Measurements from ENCODE around the gene ZNF433. TPM values are rescaled to one million over a fixed set of nuclear protein-coding genes. Genes with fewer than 3 reads are reported as not detected.
A peak's percentile ranks its signal among the peaks of the same experiment; 100 is the strongest.

Gene ZNF433
- total and polyA plus RNA-seq, 10 of the 15 experiments (the other 5 are each of a cell fraction or from before 2014, with no cell fraction given) = 0.79 to 2.9 (median 1.7) TPM

- in situ Hi-C loops (cut with MboI) = no loop called here
- Histone ChIP-seq H2AFZ (ENCODE audit: control insufficient read depth, low read depth, low read length) (no peak overlapping the region), H3K9me3 (replicated peaks; ENCODE audit: control insufficient read depth, insufficient read depth, low read length) (no peaks in the 10 kb centered on the region; the same call in 2 of the 3 replicates), H3K36me3 (ENCODE audit: control insufficient read depth in 2 of 2, insufficient read depth in 2 of 2, low read length in 1 of 2) (no peaks in the 10 kb centered on the region; a peak in 2 of 4 replicates), H3K27me3 (replicated peaks in 1 of 2; ENCODE audit: control insufficient read depth in 2 of 2, insufficient read depth in 2 of 2, low read length in 1 of 2) (no peaks in the 10 kb centered on the region), H3K79me2 (ENCODE audit: control insufficient read depth, insufficient read depth, low read length) (peaks cover 20% of the 10 kb centered on the region), H3K9ac (ENCODE audit: control insufficient read depth, insufficient read depth, low read length) (no peak overlapping the region), H3K4me3 (no peak overlapping the region), H3K4me1 (ENCODE audit: control insufficient read depth, insufficient read depth, low read length) (no peaks in the 10 kb centered on the region), H3K4me2 (ENCODE audit: control insufficient read depth, insufficient read depth) (peak overlapping the region; percentile 87; the same call in 1 of the 2 replicates), H4K20me1 (ENCODE audit: control insufficient read depth, insufficient read depth) (no peaks in the 10 kb centered on the region), H3K27ac (ENCODE audit: control insufficient read depth, insufficient read depth) (peak overlapping the region; percentile 82; the same call in 1 of the 2 replicates)
- SMC1A ChIA-PET (ENCODE audit: uncharacterized antibody, unreplicated experiment) = interaction anchor here (0.8 to 10.5 kb wide), 9 partner anchors 10 to 191 kb away, joined by 3 to 133 read pairs (median 13); partner anchors contain the start of genes ZNF20, ZNF491, ZNF700 and ZNF763
- intact Hi-C loops (cut with micrococcal nuclease; ENCODE audit: unreplicated experiment) = loop anchor here (2.0 kb wide), 1 partner anchor 64 kb away; the partner anchor contains the start of gene ZNF878
- RAD21 ChIA-PET (ENCODE audit: unreplicated experiment) = interaction anchor here (1.0 to 9.2 kb wide), 17 partner anchors 9 to 429 kb away, joined by 3 to 105 read pairs (median 5); partner anchors contain the start of genes ZNF20, ZNF491, ZNF563 and ZNF700
- CTCF ChIA-PET = interaction anchor here (0.6 to 12.9 kb wide), 24 partner anchors 11 to 809 kb away, joined by 3 to 181 read pairs (median 7); partner anchors contain the start of genes ZNF20, ZNF433, ZNF491 and ZNF700
- FAIRE-seq (no peak), DNase-seq (ENCODE audit: low read depth, low spot score) (no peak), ATAC-seq (no peak)
- BruUV-seq (replicated peaks) = no TSS peak
- 59% methylated on average over 9 of the region's 9 CpGs for WGBS (ENCODE audit: insufficient coverage, insufficient replicate concordance, low lambda C conversion rate, missing lambda C conversion rate)
- TF ChIP-seq, protein P1, sequence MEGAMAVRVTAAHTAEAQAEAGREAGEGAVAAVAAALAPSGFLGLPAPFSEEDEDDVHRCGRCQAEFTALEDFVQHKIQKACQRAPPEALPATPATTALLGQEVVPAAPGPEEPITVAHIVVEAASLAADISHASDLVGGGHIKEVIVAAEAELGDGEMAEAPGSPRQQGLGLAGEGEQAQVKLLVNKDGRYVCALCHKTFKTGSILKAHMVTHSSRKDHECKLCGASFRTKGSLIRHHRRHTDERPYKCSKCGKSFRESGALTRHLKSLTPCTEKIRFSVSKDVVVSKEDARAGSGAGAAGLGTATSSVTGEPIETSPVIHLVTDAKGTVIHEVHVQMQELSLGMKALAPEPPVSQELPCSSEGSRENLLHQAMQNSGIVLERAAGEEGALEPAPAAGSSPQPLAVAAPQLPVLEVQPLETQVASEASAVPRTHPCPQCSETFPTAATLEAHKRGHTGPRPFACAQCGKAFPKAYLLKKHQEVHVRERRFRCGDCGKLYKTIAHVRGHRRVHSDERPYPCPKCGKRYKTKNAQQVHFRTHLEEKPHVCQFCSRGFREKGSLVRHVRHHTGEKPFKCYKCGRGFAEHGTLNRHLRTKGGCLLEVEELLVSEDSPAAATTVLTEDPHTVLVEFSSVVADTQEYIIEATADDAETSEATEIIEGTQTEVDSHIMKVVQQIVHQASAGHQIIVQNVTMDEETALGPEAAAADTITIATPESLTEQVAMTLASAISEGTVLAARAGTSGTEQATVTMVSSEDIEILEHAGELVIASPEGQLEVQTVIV (IDR thresholded peaks at IDR 0.05; ENCODE audit: borderline replicate concordance, partially characterized antibody) = no peak
- TF ChIP-seq ZBED1 (IDR thresholded peaks at IDR 0.05; ENCODE audit: borderline replicate concordance) (no peak), PML (IDR thresholded peaks at IDR 0.05; ENCODE audit: low read length) (no peak), CREB1 (IDR thresholded peaks at IDR 0.05; ENCODE audit: low read depth) (no peak)
- TF ChIP-seq, protein P2, sequence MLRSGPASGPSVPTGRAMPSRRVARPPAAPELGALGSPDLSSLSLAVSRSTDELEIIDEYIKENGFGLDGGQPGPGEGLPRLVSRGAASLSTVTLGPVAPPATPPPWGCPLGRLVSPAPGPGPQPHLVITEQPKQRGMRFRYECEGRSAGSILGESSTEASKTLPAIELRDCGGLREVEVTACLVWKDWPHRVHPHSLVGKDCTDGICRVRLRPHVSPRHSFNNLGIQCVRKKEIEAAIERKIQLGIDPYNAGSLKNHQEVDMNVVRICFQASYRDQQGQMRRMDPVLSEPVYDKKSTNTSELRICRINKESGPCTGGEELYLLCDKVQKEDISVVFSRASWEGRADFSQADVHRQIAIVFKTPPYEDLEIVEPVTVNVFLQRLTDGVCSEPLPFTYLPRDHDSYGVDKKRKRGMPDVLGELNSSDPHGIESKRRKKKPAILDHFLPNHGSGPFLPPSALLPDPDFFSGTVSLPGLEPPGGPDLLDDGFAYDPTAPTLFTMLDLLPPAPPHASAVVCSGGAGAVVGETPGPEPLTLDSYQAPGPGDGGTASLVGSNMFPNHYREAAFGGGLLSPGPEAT (IDR thresholded peaks at IDR 0.05; ENCODE audit: low read depth) = no peak
- POLR2A ChIA-PET = interaction anchor here (0.8 to 3.8 kb wide), 6 partner anchors 11 to 66 kb away, joined by 3 to 37 read pairs (median 8); partner anchors contain the start of genes ZNF700 and ZNF763
Measured at GRCh38 chr19:11989112-11989456, 46.4 kb downstream of the ZNF433 start.

Data from GM12878 (cell line).